Activated CD8-positive, alpha-beta T cell treated with anti-CD3 and anti-CD28 coated beads for 36 hours (primary cell): ENCODE data around the gene LRRTM2. TPM values are rescaled to one million over a fixed set of nuclear protein-coding genes. Genes with fewer than 3 reads are reported as not detected.

Experiments
- ATAC-seq: fragments of 200-7000 bp; cut with Tn5 transposase; one replicate; pipeline ENCODE4 v1.10.0; 2021; ENCODE audit warnings: mild to moderate bottlenecking, moderate library complexity
- CTCF ChIA-PET: fragments of 350-600 bp; sonication (Branson Sonifier 250); formaldehyde crosslinking; loops from one replicate; lab custom pipeline; 2021; ENCODE audit warnings: antibody characterized with exemption; lab: Charles Lee
- POLR2A ChIA-PET: fragments of 350-600 bp; sonication (Branson Sonifier 250); formaldehyde crosslinking; loops from one replicate; lab custom pipeline; 2021; ENCODE audit warnings: antibody characterized with exemption; lab: Charles Lee
- DNase-seq: peaks from one replicate; pipeline ENCODE4 v3.0.0-alpha.2; 2020
- H3K27ac Mint-ChIP-seq: one replicate; pipeline ENCODE4 v1.8.0; 2021; ENCODE audit warnings: mild to moderate bottlenecking, mixed read lengths
- H3K27me3 Mint-ChIP-seq: one replicate; pipeline ENCODE4 v1.8.0; 2021; ENCODE audit warnings: mixed read lengths
- H3K36me3 Mint-ChIP-seq: one replicate; pipeline ENCODE4 v1.8.0; 2021; ENCODE audit warnings: low read depth, mixed read lengths
- H3K4me1 Mint-ChIP-seq: one replicate; pipeline ENCODE4 v1.8.0; 2021; ENCODE audit warnings: low read depth, mixed read lengths
- H3K4me3 Mint-ChIP-seq: one replicate; pipeline ENCODE4 v1.8.0; 2021; ENCODE audit warnings: mild to moderate bottlenecking, moderate library complexity, mixed read lengths
- H3K9me3 Mint-ChIP-seq: one replicate; pipeline ENCODE4 v1.8.0; 2021; ENCODE audit warnings: mixed read lengths
- intact Hi-C: fragments of 100-400 bp; cut with micrococcal nuclease; formaldehyde crosslinking; loops from one replicate; pipeline ENCODE4 v1.10.0; 2022
- total RNA-seq, 2 experiments: library from RNA; stranded (reverse); gene quantifications; one replicate each; pipeline ENCODE4 v1.2.3, GENCODE V29; 2021
- TF ChIP-seq, protein P1 (sequence below): fragments of 200-600 bp; IDR thresholded peaks from one replicate; pipeline ENCODE4 v1.8.0; 2022; ENCODE audit warnings: antibody characterized with exemption, mild to moderate bottlenecking

LRRTM2 gene
- total RNA-seq, 2 experiments from 2014 or later = not detected

DNA sequence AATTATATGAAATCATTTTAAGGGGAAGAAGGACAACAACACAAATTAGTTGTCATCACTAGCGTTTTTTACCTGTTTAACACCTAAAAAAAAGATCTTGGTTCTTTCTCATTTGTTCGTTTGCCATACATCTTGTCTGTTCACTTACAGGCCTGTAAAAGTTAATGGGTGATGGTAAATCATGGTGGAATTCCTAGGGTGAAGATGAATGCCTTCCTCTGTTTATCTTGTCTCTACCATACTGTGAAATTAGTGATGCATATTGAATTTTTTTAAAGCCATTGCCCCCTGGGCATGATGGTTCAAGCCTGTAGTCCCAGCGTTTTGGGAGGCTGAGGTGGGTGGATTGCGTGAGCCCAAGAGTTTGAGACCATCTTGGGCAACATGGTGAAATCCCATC, 46.6 kb downstream of the LRRTM2 start:
- peaks cover 7% of the 10 kb centered on the region for H3K4me1 Mint-ChIP-seq
- H3K36me3 Mint-ChIP-seq = no peaks in the 10 kb centered on the region
- H3K27me3 Mint-ChIP-seq = peaks cover 4% of the 10 kb centered on the region
- DNase-seq (no peak), ATAC-seq (no peak)
- intact Hi-C loops = loop anchor here (10.0 kb wide), 1 partner anchor 436 kb away; no protein-coding TSS in a partner anchor
- no peak overlapping the region for H3K4me3 Mint-ChIP-seq
- H3K27ac Mint-ChIP-seq = no peak overlapping the region
- TF ChIP-seq, protein P1, sequence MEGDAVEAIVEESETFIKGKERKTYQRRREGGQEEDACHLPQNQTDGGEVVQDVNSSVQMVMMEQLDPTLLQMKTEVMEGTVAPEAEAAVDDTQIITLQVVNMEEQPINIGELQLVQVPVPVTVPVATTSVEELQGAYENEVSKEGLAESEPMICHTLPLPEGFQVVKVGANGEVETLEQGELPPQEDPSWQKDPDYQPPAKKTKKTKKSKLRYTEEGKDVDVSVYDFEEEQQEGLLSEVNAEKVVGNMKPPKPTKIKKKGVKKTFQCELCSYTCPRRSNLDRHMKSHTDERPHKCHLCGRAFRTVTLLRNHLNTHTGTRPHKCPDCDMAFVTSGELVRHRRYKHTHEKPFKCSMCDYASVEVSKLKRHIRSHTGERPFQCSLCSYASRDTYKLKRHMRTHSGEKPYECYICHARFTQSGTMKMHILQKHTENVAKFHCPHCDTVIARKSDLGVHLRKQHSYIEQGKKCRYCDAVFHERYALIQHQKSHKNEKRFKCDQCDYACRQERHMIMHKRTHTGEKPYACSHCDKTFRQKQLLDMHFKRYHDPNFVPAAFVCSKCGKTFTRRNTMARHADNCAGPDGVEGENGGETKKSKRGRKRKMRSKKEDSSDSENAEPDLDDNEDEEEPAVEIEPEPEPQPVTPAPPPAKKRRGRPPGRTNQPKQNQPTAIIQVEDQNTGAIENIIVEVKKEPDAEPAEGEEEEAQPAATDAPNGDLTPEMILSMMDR = no peak
- ChIA-PET CTCF (no interaction called here), POLR2A (no interaction called here)
- H3K9me3 Mint-ChIP-seq = no peaks in the 10 kb centered on the region

DNA sequence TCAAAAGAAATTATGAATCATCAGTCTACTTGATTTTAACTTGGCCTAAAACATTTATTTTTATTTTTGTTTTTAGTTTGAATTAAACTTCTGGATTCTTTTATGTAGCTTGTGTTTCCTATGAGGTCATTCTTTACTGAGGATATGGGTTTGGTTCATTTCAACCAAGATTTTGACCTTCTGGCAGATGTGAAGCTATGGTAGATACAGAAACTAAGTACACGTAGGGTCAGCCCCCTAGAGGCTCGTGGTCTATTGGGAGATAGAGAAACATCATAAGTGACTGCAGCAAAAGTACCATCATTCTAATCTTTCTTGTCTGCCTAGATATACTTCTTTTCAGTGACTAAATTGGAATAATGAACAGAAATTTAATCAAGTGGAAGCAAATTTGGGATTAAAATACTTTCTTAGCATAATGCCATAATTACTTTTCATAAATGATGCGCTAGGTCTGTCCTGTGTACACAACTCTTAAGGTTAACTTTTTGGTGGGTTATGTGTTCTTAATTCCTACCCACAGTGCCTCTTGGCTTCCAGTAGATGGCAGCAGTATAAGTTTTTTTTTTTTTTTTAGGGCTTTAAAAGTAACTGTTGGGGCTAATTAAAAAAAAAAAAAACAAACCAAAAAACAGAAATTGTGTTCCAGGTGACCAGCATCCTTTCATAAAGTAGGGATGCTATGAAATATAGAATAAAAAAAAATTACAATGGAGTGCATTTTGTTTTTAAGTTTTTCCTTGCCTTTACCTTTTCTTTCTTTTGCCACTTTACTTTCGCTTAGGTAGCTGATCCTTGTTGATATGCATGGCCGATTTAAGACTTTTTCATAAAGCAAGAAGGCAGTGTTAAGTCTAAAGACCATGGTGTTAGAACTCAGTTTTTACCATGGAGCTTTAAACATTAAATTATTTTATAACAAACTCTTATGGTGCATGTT, 49.9 kb downstream of the LRRTM2 start:
- TF ChIP-seq, protein P1 = peak; percentile 71
- Mint-ChIP-seq H3K27ac (peak overlapping the region; percentile 17), H3K4me1 (peaks cover 7% of the 10 kb centered on the region), H3K4me3 (no peak overlapping the region), H3K36me3 (no peaks in the 10 kb centered on the region), H3K27me3 (peaks cover 14% of the 10 kb centered on the region), H3K9me3 (no peaks in the 10 kb centered on the region)
- DNase-seq = peak; percentile 47
- POLR2A ChIA-PET = no interaction called here
- intact Hi-C loops = loop anchor here (10.0 kb wide), 1 partner anchor 440 kb away; no protein-coding TSS in a partner anchor
- CTCF ChIA-PET = interaction anchor here (0.6 to 2.8 kb wide), 37 partner anchors 8 to 653 kb away, joined by 3 to 22 read pairs (median 3); partner anchors contain the start of gene LRRTM2
- ATAC-seq = peak; percentile 90

- ChIA-PET CTCF (interaction anchor here (0.6 to 2.8 kb wide), 21 partner anchors 10 to 438 kb away, joined by 3 to 22 read pairs (median 4); no protein-coding TSS in a partner anchor), POLR2A (no interaction called here)
- Mint-ChIP-seq H3K9me3 (no peaks in the 10 kb centered on the region), H3K36me3 (no peaks in the 10 kb centered on the region), H3K4me3 (no peak overlapping the region), H3K27ac (no peak overlapping the region), H3K27me3 (peaks cover 14% of the 10 kb centered on the region), H3K4me1 (peaks cover 7% of the 10 kb centered on the region)
- intact Hi-C loops = loop anchor here (10.0 kb wide), 1 partner anchor 440 kb away; no protein-coding TSS in a partner anchor
- peak; percentile 16 for DNase-seq
- peak; percentile 64 for ATAC-seq
- TF ChIP-seq, protein P1 = no peak
Measured at GRCh38 chr5:138824516-138824915, 50.6 kb downstream of the LRRTM2 start.

DNA sequence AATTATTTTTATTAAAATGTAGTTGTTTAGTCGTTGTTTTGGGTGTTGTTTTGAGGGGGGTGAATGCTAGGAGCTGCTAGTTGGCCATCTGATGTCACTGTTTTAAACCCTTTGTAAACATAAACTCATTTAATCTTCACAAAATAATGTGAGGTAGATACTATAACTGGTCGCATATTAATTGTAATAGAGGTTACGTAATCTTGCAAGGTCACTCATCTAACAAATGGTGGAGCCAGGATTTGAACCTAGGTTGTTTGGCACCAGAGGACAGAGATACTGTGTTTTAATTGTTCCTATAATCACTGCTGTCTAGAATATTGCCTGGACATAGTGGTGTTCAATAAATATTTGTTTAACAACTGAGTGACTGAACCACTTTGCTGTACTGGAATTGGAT, 54.4 kb downstream of the LRRTM2 start:
- peaks cover 7% of the 10 kb centered on the region for H3K4me1 Mint-ChIP-seq
- intact Hi-C loops = loop anchor here (10.0 kb wide), 1 partner anchor 444 kb away; no protein-coding TSS in a partner anchor
- no peaks in the 10 kb centered on the region for H3K9me3 Mint-ChIP-seq
- POLR2A ChIA-PET = interaction anchor here (0.5 kb wide), 1 partner anchor 466 kb away, joined by 3 read pairs; no protein-coding TSS in a partner anchor
- TF ChIP-seq, protein P1 = no peak
- H3K4me3 Mint-ChIP-seq = no peak overlapping the region
- no peaks in the 10 kb centered on the region for H3K36me3 Mint-ChIP-seq
- no peak for DNase-seq
- H3K27ac Mint-ChIP-seq = no peak overlapping the region
- CTCF ChIA-PET = interaction anchor here (1.0 kb wide), 1 partner anchor 23 kb away, joined by 3 read pairs; no protein-coding TSS in a partner anchor
- ATAC-seq = no peak
- peaks cover 17% of the 10 kb centered on the region for H3K27me3 Mint-ChIP-seq
